H1 (cell line): Measurements from ENCODE around the gene CAB39L. TPM values are rescaled to one million over a fixed set of nuclear protein-coding genes. Genes with fewer than 3 reads are reported as not detected.

Source experiments
- BRCA1 ChIP-seq: IDR thresholded peaks from 2 replicates; pipeline ENCODE4 v1.6.1; 2012; ENCODE audit warnings: low read depth, low read length, improper control_type of control experiment
- KDM4A ChIP-seq: IDR thresholded peaks from one replicate; pipeline ENCODE4 v1.7.1; 2012; ENCODE audit warnings: low read depth, mild to moderate bottlenecking, moderate library complexity, low read length, inconsistent platforms; ENCODE audit not compliant: severe bottlenecking
- polyA plus RNA-seq, 7 experiments: library from polyadenylated mRNA; depleted of rRNA in 3 of 7; stranded (reverse) in 5 of 7; unstranded in 2 of 7; fragments of >200 nt in 5 of 7; fragments of 200-250 nt in 2 of 7; gene quantifications; 1 replicate in 5 of 7; 2 replicates in 1 of 7; 4 replicates in 1 of 7; pipeline versions ENCODE4 v1.2.1 to v1.2.3, GENCODE V29; 2011 to 2013; ENCODE audit warnings: missing spikeins in 2 of 7, mixed read lengths in 2 of 7
- total RNA-seq: library from RNA; stranded (reverse); fragmentation: NEBNext Ultra II Directional; extraction: Animal tissue kit (Norgen Biotek cat#: 25700); gene quantifications from 2 replicates; pipeline ENCODE4 v1.2.1, GENCODE V29; 2021

The CAB39L gene
- total and polyA plus RNA-seq, 2 of the 8 experiments (the other 6 are each of a cell fraction or from before 2014, with no cell fraction given), result 2.5 to 4.8 TPM

DNA sequence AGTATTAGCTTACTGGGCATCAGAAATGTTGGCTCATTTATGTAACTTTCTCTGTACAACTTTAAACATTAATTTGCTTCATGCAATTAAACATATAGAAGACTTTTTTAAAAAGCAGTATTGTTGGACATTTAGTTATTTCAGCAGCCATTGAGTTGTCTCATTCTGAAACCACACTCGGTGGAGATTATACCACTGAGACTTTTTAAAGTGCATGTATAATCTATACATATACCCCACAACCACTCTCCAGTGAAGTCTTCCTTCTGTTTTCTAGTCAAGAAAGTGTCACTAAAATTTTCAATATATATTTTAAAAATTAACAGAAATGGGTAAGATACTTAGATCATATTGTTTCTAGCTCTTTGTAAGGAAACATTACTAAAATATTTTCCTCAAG, 15.7 kb upstream of the CAB39L start (continued):
- TF ChIP-seq KDM4A, result no peak
- no peak for TF ChIP-seq BRCA1
